ENCODE data around the gene HIRA. TPM values are rescaled to one million over a fixed set of nuclear protein-coding genes. Genes with fewer than 3 reads are reported as not detected.

HIRA gene
- total and polyA plus RNA-seq, 2 experiments from 2014 or later, result 9.4 to 58.3 TPM

DNA sequence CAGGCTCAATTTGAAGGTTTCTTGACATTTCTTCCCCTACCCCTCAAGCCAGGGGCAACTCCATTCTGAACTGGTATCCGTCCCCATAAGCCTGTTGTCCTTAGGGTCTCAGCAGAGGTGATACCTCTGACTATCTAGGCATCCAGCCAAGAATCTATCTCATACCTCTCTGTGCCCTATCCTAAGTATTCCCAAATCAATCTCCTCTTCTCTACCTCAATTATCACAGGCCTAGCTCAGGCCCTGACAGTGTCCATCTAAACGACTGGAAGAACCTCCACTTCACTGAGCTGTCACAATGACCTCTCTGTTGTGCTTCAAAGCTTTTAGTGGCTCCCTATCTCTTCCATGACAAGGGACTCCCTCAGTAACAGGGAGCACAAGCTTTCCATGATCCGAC, 26.9 kb downstream of the HIRA start:
- H3K27ac Mint-ChIP-seq, result no peak overlapping the region

More for the DNA sequence above, 26.9 kb downstream of the HIRA start:
- Histone ChIP-seq H3K36me3 (ENCODE audit: insufficient read depth) (peaks cover 27% of the 10 kb centered on the region), H4K20me1 (replicated peaks; ENCODE audit: insufficient read depth) (peaks cover 22% of the 10 kb centered on the region), H3K4me3 (no peak overlapping the region), H2AFZ (no peak overlapping the region), H3K4me1 (ENCODE audit: insufficient read depth) (no peaks in the 10 kb centered on the region), H3K4me2 (no peak overlapping the region), H3F3A (replicated peaks; ENCODE audit: low read depth) (no peaks in the 10 kb centered on the region), H3K79me2 (replicated peaks; ENCODE audit: insufficient read depth) (no peaks in the 10 kb centered on the region; the same call in 1 of the 2 replicates), H3K27me3 (ENCODE audit: insufficient read depth) (no peaks in the 10 kb centered on the region), H3K9me2 (ENCODE audit: insufficient read depth) (no peaks in the 10 kb centered on the region), H3K27ac (ENCODE audit: low read depth) (no peak overlapping the region)
- Mint-ChIP-seq H3K4me1 (no peaks in the 10 kb centered on the region), H3K36me3 (ENCODE audit: low read depth) (peaks cover 63% of the 10 kb centered on the region), H3K4me3 (no peak overlapping the region), H3K27me3 (ENCODE audit: insufficient read depth, low read depth, poor library complexity) (peaks cover 13% of the 10 kb centered on the region), H3K9me3 (no peaks in the 10 kb centered on the region)
- no peak for TF ChIP-seq ZNF114 (CRISPR knock-in tag; IDR thresholded peaks at IDR 0.05)
- TF ChIP-seq, protein P1, sequence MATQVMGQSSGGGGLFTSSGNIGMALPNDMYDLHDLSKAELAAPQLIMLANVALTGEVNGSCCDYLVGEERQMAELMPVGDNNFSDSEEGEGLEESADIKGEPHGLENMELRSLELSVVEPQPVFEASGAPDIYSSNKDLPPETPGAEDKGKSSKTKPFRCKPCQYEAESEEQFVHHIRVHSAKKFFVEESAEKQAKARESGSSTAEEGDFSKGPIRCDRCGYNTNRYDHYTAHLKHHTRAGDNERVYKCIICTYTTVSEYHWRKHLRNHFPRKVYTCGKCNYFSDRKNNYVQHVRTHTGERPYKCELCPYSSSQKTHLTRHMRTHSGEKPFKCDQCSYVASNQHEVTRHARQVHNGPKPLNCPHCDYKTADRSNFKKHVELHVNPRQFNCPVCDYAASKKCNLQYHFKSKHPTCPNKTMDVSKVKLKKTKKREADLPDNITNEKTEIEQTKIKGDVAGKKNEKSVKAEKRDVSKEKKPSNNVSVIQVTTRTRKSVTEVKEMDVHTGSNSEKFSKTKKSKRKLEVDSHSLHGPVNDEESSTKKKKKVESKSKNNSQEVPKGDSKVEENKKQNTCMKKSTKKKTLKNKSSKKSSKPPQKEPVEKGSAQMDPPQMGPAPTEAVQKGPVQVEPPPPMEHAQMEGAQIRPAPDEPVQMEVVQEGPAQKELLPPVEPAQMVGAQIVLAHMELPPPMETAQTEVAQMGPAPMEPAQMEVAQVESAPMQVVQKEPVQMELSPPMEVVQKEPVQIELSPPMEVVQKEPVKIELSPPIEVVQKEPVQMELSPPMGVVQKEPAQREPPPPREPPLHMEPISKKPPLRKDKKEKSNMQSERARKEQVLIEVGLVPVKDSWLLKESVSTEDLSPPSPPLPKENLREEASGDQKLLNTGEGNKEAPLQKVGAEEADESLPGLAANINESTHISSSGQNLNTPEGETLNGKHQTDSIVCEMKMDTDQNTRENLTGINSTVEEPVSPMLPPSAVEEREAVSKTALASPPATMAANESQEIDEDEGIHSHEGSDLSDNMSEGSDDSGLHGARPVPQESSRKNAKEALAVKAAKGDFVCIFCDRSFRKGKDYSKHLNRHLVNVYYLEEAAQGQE (IDR thresholded peaks at IDR 0.05; ENCODE audit: unreplicated experiment), result no peak
- no peak for TF ChIP-seq CREB1 (CRISPR knock-in tag; IDR thresholded peaks at IDR 0.05; ENCODE audit: low read depth)
- no peak for TF ChIP-seq ZNF462 (CRISPR knock-in tag; IDR thresholded peaks at IDR 0.05)
- no peak for TF ChIP-seq POLR2AphosphoS5 (IDR thresholded peaks at IDR 0.05; ENCODE audit: low read depth)
- no peak for TF ChIP-seq STAT1 (IDR thresholded peaks at IDR 0.05; ENCODE audit: unreplicated experiment)
- no peak for TF ChIP-seq EZH2phosphoT487 (IDR thresholded peaks at IDR 0.05; ENCODE audit: unreplicated experiment)
- TF ChIP-seq NANOG (IDR thresholded peaks at IDR 0.05; ENCODE audit: borderline replicate concordance), result no peak
- TF ChIP-seq ETS1 (IDR thresholded peaks at IDR 0.05), result no peak
- no peak for TF ChIP-seq ZNF331 (CRISPR knock-in tag; IDR thresholded peaks at IDR 0.05; ENCODE audit: low read depth)
- TF ChIP-seq JUNB (IDR thresholded peaks at IDR 0.05; ENCODE audit: unreplicated experiment), result no peak
- no peak for TF ChIP-seq EZH2 (IDR thresholded peaks at IDR 0.05; ENCODE audit: low read depth, unreplicated experiment)
- TF ChIP-seq, protein P2, sequence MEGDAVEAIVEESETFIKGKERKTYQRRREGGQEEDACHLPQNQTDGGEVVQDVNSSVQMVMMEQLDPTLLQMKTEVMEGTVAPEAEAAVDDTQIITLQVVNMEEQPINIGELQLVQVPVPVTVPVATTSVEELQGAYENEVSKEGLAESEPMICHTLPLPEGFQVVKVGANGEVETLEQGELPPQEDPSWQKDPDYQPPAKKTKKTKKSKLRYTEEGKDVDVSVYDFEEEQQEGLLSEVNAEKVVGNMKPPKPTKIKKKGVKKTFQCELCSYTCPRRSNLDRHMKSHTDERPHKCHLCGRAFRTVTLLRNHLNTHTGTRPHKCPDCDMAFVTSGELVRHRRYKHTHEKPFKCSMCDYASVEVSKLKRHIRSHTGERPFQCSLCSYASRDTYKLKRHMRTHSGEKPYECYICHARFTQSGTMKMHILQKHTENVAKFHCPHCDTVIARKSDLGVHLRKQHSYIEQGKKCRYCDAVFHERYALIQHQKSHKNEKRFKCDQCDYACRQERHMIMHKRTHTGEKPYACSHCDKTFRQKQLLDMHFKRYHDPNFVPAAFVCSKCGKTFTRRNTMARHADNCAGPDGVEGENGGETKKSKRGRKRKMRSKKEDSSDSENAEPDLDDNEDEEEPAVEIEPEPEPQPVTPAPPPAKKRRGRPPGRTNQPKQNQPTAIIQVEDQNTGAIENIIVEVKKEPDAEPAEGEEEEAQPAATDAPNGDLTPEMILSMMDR (conservative IDR thresholded peaks at IDR 0.05; ENCODE audit: low read depth in 2 of 2), result no peak
- no peak for ATAC-seq
- DNase-seq (ENCODE audit: low spot score), result no peak
